K562 (cell line): ENCODE measurements around the gene SEMA5A. TPM values are rescaled to one million over a fixed set of nuclear protein-coding genes. Genes with fewer than 3 reads are reported as not detected.

Source experiments
- ATAC-seq: fragments of 200-7000 bp; cut with Tn5 transposase; 3 replicates; pipeline ENCODE4 v1.9.1; 2020; ENCODE audit warnings: moderate library complexity
- BruUV-seq: library from RNA; stranded (reverse); fragments of 400-500 nt; replicated peaks from 2 replicates; lab custom pipeline; 2021; lab: Mats Ljungman, UMichigan
- CTCF ChIA-PET: fragments of 300-600 bp; formaldehyde crosslinking; extraction: SDS; loops from one replicate; lab custom pipeline; 2021; ENCODE audit warnings: low intra/inter-chr PET ratio; lab: Yijun Ruan, JAX
- POLR2A ChIA-PET: fragments of 300-600, 350-650 bp; sonication (Branson Sonifier 250); formaldehyde crosslinking; extraction: SDS; loops from one replicate; lab custom pipeline; 2021; ENCODE audit warnings: antibody characterized with exemption, inconsistent platforms; lab: Yijun Ruan, JAX
- DNase-seq, 4 experiments: peaks; one replicate each; pipeline versions ENCODE4 v3.0.0 to v3.0.0-alpha.2; 2011 to 2018; ENCODE audit warnings: low spot score in 3 of 4, mixed read lengths in 3 of 4; ENCODE audit errors: extremely low read depth in 1 of 4
- FAIRE-seq: peaks from 2 replicates; lab custom pipeline; 2011; peaks lifted over from hg19 to GRCh38; lab: Jason Lieb, UNC
- H2AFZ ChIP-seq: 2 replicates; pipeline ENCODE4 v1.6.0; 2011; ENCODE audit warnings: low read depth, low read length, control low read depth, inconsistent platforms
- H3K27ac ChIP-seq: fragments of 200-600 bp; 3 replicates; pipeline ENCODE4 v1.8.0; 2011; ENCODE audit warnings: low read depth, mild to moderate bottlenecking, control low read depth, inconsistent platforms, low read length, moderate library complexity, mixed read lengths; ENCODE audit errors: extremely low read depth
- H3K27me3 ChIP-seq, 2 experiments: fragments of 300-600 bp in 1 of 2; 2 replicates in 1 of 2; 3 replicates in 1 of 2; pipeline versions ENCODE4 v1.6.0 to v1.8.0; 2011; ENCODE audit warnings: inconsistent platforms in 2 of 2, low read length in 2 of 2, mild to moderate bottlenecking in 1 of 2, mixed read lengths in 1 of 2, moderate library complexity in 1 of 2; ENCODE audit not compliant: control insufficient read depth in 2 of 2, insufficient read depth in 2 of 2
- H3K36me3 ChIP-seq: fragments of 300-600 bp; 3 replicates; pipeline ENCODE4 v1.8.0; 2011; ENCODE audit warnings: mild to moderate bottlenecking, low read length, inconsistent platforms; ENCODE audit not compliant: control insufficient read depth, insufficient read depth
- H3K4me1 ChIP-seq, 2 experiments: fragments of 200-600 bp in 1 of 2; replicated peaks in 1 of 2; 2 replicates in 1 of 2; 3 replicates in 1 of 2; pipeline versions ENCODE4 v1.5.1 to v1.8.0; 2011; ENCODE audit warnings: inconsistent platforms in 2 of 2, low read length in 2 of 2, mild to moderate bottlenecking in 1 of 2, mixed read lengths in 1 of 2, moderate library complexity in 1 of 2; ENCODE audit not compliant: control insufficient read depth in 2 of 2, insufficient read depth in 2 of 2
- H3K4me2 ChIP-seq: 2 replicates; pipeline ENCODE4 v1.6.1; 2011; ENCODE audit warnings: low read length, control low read depth, inconsistent platforms, mixed read lengths; ENCODE audit not compliant: insufficient read depth
- H3K4me3 ChIP-seq: fragments of 200-600 bp; sonication (generic), shearing (Covaris generic); 2 replicates; pipeline ENCODE4 v1.5.1; 2016; ENCODE audit warnings: control low read depth, inconsistent platforms
- H3K79me2 ChIP-seq: fragments of 200-600 bp; 3 replicates; pipeline ENCODE4 v1.8.0; 2011; ENCODE audit warnings: low read length, inconsistent platforms; ENCODE audit not compliant: control insufficient read depth, insufficient read depth
- H3K9ac ChIP-seq, 2 experiments: 2 replicates each; pipeline versions ENCODE4 v1.6.0 to v1.6.1; 2011; ENCODE audit warnings: low read depth in 2 of 2, low read length in 2 of 2, control low read depth in 1 of 2, inconsistent platforms in 1 of 2, mild to moderate bottlenecking in 1 of 2, mixed read lengths in 1 of 2; ENCODE audit not compliant: insufficient read depth in 1 of 2
- H3K9me1 ChIP-seq: one replicate; pipeline ENCODE4 v1.6.0; 2011; ENCODE audit warnings: inconsistent platforms, mild to moderate bottlenecking, low read length, moderate library complexity; ENCODE audit not compliant: control insufficient read depth, insufficient read depth
- H3K9me3 ChIP-seq: replicated peaks from 2 replicates; pipeline ENCODE4 v1.5.1; 2011; ENCODE audit warnings: low read depth, low read length, inconsistent platforms; ENCODE audit not compliant: control insufficient read depth, insufficient read depth
- H4K20me1 ChIP-seq: replicated peaks from 2 replicates; pipeline ENCODE4 v1.6.1; 2011; ENCODE audit warnings: low read length, inconsistent platforms, mixed read lengths; ENCODE audit not compliant: control insufficient read depth, insufficient read depth
- CREBBP ChIP-seq: IDR thresholded peaks from one replicate; pipeline ENCODE4 v1.6.1; 2012; ENCODE audit warnings: low read depth, mild to moderate bottlenecking, control low read depth, inconsistent platforms, low read length
- E2F3 ChIP-seq: fragments of 250-450 bp; sonication (Bioruptor Pico); IDR thresholded peaks from 2 replicates; pipeline ENCODE4 v1.4.0; 2020; ENCODE audit warnings: mild to moderate bottlenecking
- SRSF7 ChIP-seq: fragments of 200-400 bp; formaldehyde crosslinking; optimal IDR thresholded peaks from 2 replicates; pipeline ENCODE3; 2017; ENCODE audit warnings: mild to moderate bottlenecking, low read depth, low read length
- TAF1 ChIP-seq: IDR thresholded peaks from 2 replicates; pipeline ENCODE4 v1.6.1; 2011; ENCODE audit warnings: mild to moderate bottlenecking, low read length, moderate library complexity; ENCODE audit not compliant: insufficient read depth, control insufficient read depth, severe bottlenecking; ENCODE audit errors: extremely low read depth
- YY1 ChIP-seq, 3 experiments: IDR thresholded peaks; 2 replicates each; pipeline ENCODE4 v1.6.1; 2011; ENCODE audit warnings: low read length in 2 of 3, mild to moderate bottlenecking in 2 of 3, moderate library complexity in 2 of 3, borderline replicate concordance in 1 of 3, control low read depth in 1 of 3, low read depth in 1 of 3; ENCODE audit not compliant: insufficient read depth in 3 of 3, insufficient replicate concordance in 2 of 3, control insufficient read depth in 1 of 3, insufficient read length in 1 of 3; ENCODE audit errors: extremely low read depth in 1 of 3
- ZBTB17 ChIP-seq: fragments of 450-650 bp; formaldehyde crosslinking; IDR thresholded peaks from 2 replicates; pipeline ENCODE4 v1.4.0; 2020; ENCODE audit warnings: mild to moderate bottlenecking
- ZNF695 ChIP-seq: fragments of 450-650 bp; formaldehyde crosslinking; IDR thresholded peaks from 2 replicates; pipeline ENCODE4 v1.4.0; 2020; ENCODE audit warnings: mild to moderate bottlenecking, moderate library complexity
- WGBS: fragments of 100-300 bp; shearing (Covaris generic); methylation state at CpG from one replicate; pipeline ENCODE4 v1.1.6; 2016; ENCODE audit warnings: low coverage, mixed read lengths; ENCODE audit not compliant: insufficient coverage; ENCODE audit errors: missing lambda C conversion rate; 5-methylcytosine and 5-hydroxymethylcytosine counted together
- in situ Hi-C: fragments of 300-500 bp; cut with MboI; formaldehyde crosslinking; loops from 4 replicates; pipeline ENCODE4 v1.15.0; 2018; ENCODE audit warnings: inconsistent platforms, mixed read lengths
- intact Hi-C: fragments of 100-400 bp; cut with micrococcal nuclease; formaldehyde crosslinking; loops from 2 replicates; pipeline ENCODE4 v1.14.2; 2022
- polyA plus RNA-seq, 8 experiments: library from polyadenylated mRNA; depleted of rRNA in 4 of 8; stranded (reverse) in 5 of 8; unstranded in 3 of 8; fragments of >200 nt; fragmentation: Nextera tagmentation in 2 of 8; fragmentation: Illumina TruSeq in 1 of 8; extraction: Ambion mirVana in 2 of 8; extraction: Trizol in 1 of 8; gene quantifications; 2 replicates each; pipeline versions ENCODE4 v1.2.1 to v1.2.3, GENCODE V29; 2011 to 2014; ENCODE audit warnings: inconsistent platforms in 1 of 8, missing spikeins in 1 of 8
- total RNA-seq, 7 experiments: library from RNA; depleted of rRNA in 6 of 7; stranded (reverse); fragments of >200 nt in 6 of 7; fragmentation: Illumina TruSeq in 2 of 7; extraction: Trizol in 2 of 7; gene quantifications; 2 replicates each; pipeline versions ENCODE4 v1.2.1 to v1.2.3, GENCODE V29; 2011 to 2021; ENCODE audit warnings: low replicate concordance in 1 of 7
- TF ChIP-seq, protein P1 (sequence below): sonication (generic); formaldehyde crosslinking; IDR thresholded peaks from 2 replicates; pipeline ENCODE4 v1.8.0; 2022; ENCODE audit warnings: mild to moderate bottlenecking, missing genetic modification reagents
- TF ChIP-seq, protein P2 (sequence below): sonication (generic); formaldehyde crosslinking; IDR thresholded peaks from 2 replicates; pipeline ENCODE4 v1.8.0; 2022; ENCODE audit warnings: missing genetic modification reagents, mild to moderate bottlenecking, moderate library complexity, borderline replicate concordance

SEMA5A gene
- total and polyA plus RNA-seq, 9 of the 15 experiments (the other 6 are each of a cell fraction or from before 2014, with no cell fraction given), result 0.02 TPM; not detected in 8

DNA sequence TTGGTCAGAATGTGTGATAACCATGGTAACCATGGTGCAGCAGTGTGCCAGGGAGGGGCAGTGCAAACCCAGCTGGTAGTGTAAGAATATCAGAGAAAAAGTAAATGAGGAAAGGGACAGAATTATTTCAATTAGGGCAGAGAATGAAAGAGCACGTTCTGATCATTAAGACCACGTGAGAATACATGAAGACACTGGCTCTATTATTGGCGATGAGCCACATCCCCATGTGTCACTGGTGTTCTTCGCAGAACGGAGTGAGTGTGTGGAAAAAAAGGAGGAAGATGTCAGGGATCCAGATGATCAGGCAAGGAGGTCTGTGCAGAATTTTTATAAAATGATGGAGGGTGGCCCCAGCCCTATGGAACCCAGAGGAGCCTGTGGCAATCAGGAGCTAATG is 315.5 kb downstream of the SEMA5A start:
- Histone ChIP-seq H3K79me2 (no peaks in the 10 kb centered on the region), H3K4me3 (no peak overlapping the region), H4K20me1 (no peaks in the 10 kb centered on the region), H3K9me3 (no peaks in the 10 kb centered on the region), H3K9ac (no peak overlapping the region), H3K4me1 (no peaks in the 10 kb centered on the region), H3K36me3 (no peaks in the 10 kb centered on the region), H3K27me3 (no peaks in the 10 kb centered on the region), H2AFZ (no peak overlapping the region), H3K9me1 (no peaks in the 10 kb centered on the region), H3K4me2 (no peak overlapping the region), H3K27ac (no peak overlapping the region)
- no peak for TF ChIP-seq YY1 (IDR thresholded peaks at IDR 0.05; ENCODE audit: borderline replicate concordance in 1 of 3, control insufficient read depth in 1 of 3, extremely low read depth in 1 of 3, insufficient read depth in 3 of 3, insufficient read length in 1 of 3, insufficient replicate concordance in 2 of 3, low read depth in 1 of 3, low read length in 2 of 3)
- ChIA-PET POLR2A (no interaction called here), CTCF (no interaction called here)
- no peak for ATAC-seq
- 1% methylated on average over 5 of the region's 5 CpGs for WGBS
- in situ Hi-C loops (no loop called here), intact Hi-C loops (no loop called here)
- BruUV-seq, result no TSS peak
- no peak for FAIRE-seq
- DNase-seq, result no peak

DNA sequence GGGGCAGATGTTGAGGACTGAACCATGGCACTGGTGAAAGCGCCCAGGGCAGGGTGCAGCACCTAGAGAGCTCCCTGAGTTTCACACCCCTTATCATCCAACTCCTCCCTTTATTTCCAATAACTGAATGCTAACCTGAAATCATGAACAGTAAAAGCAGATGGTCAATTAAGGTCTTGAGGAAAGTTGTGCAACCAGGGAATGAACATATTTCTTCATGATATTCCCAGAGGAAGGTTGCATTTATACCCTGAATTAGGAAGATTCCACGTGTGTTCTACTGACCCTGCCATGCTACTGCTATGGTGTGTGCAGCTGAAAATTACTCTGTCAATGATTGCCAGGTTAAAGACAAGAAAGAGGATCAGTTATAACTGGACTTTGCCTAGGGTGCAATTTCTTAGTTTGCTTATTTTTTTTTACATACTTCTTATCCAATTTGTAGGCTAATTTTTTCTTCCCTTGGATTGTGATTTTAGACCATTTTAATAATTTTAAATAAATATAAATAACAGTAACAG is 319.8 kb downstream of the SEMA5A start:
- no peak overlapping the region for H3K4me3 ChIP-seq
- TF ChIP-seq TAF1, result no peak
- no peak for TF ChIP-seq ZBTB17
- TF ChIP-seq E2F3 (CRISPR knock-in tag), result no peak
- no peak for TF ChIP-seq ZNF695
- TF ChIP-seq, protein P1, sequence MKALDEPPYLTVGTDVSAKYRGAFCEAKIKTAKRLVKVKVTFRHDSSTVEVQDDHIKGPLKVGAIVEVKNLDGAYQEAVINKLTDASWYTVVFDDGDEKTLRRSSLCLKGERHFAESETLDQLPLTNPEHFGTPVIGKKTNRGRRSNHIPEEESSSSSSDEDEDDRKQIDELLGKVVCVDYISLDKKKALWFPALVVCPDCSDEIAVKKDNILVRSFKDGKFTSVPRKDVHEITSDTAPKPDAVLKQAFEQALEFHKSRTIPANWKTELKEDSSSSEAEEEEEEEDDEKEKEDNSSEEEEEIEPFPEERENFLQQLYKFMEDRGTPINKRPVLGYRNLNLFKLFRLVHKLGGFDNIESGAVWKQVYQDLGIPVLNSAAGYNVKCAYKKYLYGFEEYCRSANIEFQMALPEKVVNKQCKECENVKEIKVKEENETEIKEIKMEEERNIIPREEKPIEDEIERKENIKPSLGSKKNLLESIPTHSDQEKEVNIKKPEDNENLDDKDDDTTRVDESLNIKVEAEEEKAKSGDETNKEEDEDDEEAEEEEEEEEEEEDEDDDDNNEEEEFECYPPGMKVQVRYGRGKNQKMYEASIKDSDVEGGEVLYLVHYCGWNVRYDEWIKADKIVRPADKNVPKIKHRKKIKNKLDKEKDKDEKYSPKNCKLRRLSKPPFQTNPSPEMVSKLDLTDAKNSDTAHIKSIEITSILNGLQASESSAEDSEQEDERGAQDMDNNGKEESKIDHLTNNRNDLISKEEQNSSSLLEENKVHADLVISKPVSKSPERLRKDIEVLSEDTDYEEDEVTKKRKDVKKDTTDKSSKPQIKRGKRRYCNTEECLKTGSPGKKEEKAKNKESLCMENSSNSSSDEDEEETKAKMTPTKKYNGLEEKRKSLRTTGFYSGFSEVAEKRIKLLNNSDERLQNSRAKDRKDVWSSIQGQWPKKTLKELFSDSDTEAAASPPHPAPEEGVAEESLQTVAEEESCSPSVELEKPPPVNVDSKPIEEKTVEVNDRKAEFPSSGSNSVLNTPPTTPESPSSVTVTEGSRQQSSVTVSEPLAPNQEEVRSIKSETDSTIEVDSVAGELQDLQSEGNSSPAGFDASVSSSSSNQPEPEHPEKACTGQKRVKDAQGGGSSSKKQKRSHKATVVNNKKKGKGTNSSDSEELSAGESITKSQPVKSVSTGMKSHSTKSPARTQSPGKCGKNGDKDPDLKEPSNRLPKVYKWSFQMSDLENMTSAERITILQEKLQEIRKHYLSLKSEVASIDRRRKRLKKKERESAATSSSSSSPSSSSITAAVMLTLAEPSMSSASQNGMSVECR (CRISPR knock-in tag), result no peak
- TF ChIP-seq SRSF7, result no peak
- TF ChIP-seq CREBBP, result no peak
- TF ChIP-seq, protein P2, sequence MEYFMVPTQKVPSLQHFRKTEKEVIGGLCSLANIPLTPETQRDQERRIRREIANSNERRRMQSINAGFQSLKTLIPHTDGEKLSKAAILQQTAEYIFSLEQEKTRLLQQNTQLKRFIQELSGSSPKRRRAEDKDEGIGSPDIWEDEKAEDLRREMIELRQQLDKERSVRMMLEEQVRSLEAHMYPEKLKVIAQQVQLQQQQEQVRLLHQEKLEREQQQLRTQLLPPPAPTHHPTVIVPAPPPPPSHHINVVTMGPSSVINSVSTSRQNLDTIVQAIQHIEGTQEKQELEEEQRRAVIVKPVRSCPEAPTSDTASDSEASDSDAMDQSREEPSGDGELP (CRISPR knock-in tag), result no peak

More for the DNA sequence above, 319.8 kb downstream of the SEMA5A start:
- no peaks in the 10 kb centered on the region for H3K9me3 ChIP-seq
- no peaks in the 10 kb centered on the region for H4K20me1 ChIP-seq
- no peak overlapping the region for H3K4me2 ChIP-seq
- H3K27ac ChIP-seq, result no peak overlapping the region
- H2AFZ ChIP-seq, result no peak overlapping the region
- ChIA-PET POLR2A (interaction anchor here (0.6 kb wide), 1 partner anchor 174 kb away, joined by 3 read pairs; no protein-coding TSS in a partner anchor), CTCF (no interaction called here)
- no peaks in the 10 kb centered on the region for H3K27me3 ChIP-seq
- no peaks in the 10 kb centered on the region for H3K4me1 ChIP-seq
- ATAC-seq (no peak), DNase-seq (no peak), FAIRE-seq (no peak)
- H3K79me2 ChIP-seq, result no peaks in the 10 kb centered on the region
- H3K9ac ChIP-seq, result no peak overlapping the region
- in situ Hi-C loops, result no loop called here
- no TSS peak for BruUV-seq
- H3K9me1 ChIP-seq, result no peaks in the 10 kb centered on the region
- 0% methylated on average over 2 of the region's 2 CpGs for WGBS
- intact Hi-C loops, result no loop called here
- H3K36me3 ChIP-seq, result no peaks in the 10 kb centered on the region
